CD4-positive, alpha-beta T cell treated with Interleukin-17A for 4 hours (primary cell): ENCODE measurements around the gene CSNK2A3.

Experiments used
- DNase-seq: peaks from one replicate; pipeline ENCODE4 v3.0.0-alpha.2; 2020; ENCODE audit warnings: mixed read lengths

CSNK2A3 gene

DNA sequence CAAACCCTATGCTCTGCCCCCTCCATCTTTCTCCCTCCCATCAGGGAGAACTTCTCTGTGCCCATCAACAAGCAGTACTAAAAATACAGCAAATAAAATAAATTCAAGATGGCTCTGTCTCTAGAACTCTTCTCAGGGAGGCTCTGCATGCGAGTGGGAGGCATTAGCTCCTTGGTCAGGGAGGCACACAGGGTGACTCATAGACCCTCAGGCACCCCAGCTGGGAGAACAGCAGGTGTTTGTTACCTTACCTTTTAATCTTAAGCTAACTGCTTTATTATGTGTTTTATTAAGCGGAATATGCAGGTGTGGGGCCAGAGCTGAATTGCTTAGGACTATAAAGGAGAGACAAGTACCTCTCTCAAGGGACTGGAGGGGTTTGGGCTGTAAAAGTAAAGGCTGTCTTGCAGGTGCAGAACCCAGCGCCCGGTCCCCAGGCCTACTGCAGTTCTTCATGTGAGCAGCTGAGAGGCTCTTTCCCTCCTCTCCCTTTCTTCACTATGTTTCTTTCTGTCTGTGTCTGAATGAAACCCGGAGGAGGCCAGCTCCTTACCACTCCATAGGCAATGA is 20.8 kb downstream of the CSNK2A3 start:
- DNase-seq = no peak

DNA sequence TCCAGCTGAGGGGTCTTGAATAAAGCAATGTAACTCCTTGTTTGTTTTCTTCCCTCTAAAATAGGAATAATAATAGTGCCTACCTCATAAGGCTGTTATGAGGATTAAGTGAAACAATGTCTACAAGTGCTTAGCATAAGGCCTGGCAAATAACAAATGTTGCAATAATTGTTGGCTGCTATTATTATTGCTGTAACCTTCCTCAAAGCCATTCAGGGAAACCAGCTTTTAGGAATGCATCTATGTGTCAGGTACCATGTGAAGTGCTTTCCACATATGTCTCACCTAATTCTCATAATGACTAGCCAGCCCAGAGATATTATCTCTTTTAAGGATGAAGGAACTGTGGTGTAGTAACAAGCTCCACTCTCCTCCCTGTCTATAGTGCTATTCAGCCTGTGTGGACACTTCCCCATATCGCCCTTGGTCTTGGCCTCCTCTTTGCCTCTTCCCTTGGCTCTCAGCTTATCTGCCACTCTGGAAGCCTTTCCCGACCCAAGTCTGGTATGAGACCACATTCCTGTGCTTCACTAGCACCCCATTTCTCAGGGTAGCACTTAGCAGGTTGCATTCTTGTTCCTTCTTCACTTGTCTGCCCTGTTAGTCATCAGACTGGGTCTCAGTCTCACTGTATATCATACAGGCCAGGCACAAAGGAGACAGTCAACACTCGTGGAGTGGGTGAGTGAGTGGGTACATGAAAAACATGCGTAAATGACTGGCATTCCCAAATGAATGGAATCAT is 23.8 kb downstream of the CSNK2A3 start:
- no peak for DNase-seq

DNA sequence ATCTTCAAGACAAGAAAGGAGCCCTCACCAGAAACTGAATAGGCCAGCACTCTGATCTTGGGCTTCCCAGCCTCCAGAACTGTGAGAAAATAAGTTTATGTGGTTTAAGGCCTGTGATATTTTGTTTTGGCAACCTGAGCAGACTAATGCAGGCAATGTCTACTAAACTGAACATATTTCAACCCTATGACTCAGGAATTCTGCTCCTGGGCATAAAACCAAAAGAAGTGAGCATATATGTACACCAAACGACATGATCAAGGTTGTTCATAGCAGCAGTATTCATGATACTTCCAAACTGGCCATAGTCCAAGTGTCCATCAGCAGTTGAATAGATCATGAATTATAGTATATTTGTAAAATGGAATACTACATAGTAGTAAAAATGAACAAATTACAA is 29.0 kb downstream of the CSNK2A3 start:
- no peak for DNase-seq

DNA sequence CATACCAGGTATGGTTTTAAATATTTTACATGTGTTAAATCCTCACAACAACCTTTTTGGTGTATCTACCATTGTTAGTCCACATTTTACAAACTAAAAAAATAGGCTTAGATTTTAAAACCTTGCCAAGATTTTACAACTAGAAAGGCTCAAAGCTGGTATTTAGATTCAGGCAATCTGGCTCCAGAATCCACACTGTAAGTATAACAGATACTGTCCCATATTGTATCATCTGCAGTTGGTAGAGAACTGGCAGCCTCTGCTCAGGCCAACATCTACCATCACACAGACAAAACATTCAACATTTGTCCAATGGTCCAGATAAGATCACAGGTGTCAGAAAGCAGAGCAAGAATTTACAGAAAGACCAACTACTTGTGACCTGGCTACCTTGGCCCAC is 30.9 kb downstream of the CSNK2A3 start:
- no peak for DNase-seq

DNA sequence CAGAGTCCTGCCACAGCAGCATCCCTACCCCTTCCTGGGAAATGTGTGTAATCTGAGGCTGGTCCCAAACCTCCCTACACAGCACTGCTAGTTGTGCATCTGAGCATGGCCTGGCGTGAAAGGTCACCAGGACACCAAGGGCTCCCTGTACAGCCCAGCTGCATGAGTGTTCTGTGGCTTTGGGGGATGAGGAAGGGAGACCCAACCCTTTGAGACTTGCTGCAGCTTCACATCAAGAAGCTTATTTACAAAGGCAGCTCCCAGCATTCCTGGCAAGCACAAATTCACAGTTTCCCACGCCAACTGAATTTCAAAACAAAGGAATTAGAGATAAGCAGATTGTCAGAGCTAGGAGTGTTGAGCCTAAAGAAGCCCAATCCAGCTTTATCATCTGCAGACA is 32.2 kb downstream of the CSNK2A3 start:
- no peak for DNase-seq

DNA sequence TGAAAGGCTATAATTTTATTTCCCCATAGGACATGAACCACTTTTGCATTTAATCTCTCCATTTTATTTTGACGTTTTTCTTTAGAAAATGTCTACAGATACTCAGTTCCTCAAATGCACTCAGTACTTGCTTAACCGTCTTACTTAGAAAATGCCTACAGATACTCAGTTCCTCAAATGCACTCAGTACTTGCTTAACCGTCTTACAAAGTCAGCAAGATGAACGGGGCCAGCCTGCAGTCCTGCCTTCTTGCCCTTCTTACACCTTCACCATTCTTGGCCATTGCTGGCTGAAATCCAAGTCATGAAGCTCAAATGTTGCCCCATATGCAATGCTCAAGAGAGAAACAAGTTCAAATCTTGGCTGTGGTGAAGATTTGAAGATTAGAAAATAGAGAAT is 34.1 kb downstream of the CSNK2A3 start:
- no peak for DNase-seq

DNA sequence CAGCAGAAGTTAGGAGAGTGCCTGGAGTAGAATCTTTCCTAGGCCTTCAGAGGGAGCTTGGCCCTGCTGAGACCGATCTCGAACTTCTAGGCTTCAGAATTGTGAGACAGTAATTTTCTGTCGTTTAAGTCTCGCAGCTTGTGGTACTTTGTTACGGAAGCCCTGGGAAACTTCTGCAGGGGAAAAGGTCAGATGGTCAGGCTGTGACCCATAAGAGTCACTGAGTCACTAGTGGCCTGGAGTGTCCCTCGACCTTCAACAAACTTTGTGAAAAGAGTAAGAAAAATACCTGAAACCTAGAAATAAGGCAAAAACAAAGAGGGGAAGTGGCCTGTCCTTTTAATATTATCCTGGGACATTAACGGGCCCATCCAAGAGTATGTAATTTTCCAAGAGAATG is 34.6 kb downstream of the CSNK2A3 start:
- DNase-seq = no peak

DNA sequence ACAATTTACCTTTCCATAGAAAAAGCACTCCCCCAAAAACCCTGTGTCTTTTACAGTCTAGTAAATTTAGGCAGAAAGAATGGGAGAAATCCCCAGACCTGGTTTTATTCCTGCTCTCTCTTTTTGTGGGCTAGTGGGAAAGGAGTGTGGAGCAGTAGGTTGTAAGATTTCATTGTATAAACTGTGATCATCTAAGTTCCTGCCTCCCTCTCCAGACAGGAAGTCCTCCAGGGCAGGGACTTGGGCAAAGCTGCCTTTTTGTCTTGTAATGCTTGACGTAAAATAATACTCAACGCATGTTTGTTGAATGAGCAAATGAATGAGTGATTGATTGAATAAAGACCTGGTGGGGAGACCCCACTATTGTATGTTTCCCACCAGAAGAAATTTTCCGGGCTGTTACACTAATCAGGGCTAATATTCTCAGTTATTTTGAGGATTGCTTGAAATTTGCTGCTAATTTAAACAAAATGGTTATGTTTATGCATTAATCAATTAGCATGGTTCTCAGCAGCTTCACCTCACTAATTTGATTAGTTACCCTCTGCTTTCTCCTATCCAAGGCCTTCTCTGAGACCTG is 36.3 kb downstream of the CSNK2A3 start:
- DNase-seq = no peak

DNA sequence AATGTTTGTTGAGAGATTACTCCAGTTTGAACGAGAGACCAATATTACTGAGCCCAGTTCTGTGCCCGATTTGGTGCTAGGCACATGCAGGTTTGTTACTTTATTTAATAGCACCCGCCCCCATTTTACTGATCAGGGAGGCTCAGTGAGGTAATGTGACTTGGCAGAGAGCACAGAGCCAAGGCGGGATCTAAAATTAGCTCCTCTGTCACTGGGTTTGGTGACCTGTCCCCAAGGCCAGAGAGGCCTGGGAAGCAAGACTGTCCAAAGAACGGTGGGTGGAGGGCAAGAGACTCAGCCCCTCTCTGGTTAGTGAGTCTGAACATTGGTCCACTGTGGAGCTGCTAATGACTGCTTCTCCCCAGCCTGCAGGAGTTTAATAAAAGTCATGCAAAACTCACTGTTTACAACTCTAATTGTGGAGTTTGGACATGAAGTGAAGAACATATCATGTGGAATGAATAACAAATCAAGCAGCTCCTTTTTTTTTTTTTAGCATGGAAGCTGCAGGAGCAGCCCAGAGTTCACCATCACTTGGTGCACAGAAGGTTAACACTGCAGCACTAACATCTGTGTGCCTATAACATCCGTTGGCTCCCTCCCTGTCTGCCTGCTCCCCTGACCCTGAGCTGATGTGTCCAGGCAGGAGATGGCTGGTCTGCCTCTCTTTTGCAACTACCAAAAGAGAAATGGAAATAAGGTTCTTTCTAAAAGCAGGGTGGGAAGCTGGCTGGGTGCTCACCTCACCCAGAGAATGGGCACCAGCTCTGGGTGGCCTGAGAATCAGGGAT is 39.0 kb downstream of the CSNK2A3 start:
- no peak for DNase-seq

DNA sequence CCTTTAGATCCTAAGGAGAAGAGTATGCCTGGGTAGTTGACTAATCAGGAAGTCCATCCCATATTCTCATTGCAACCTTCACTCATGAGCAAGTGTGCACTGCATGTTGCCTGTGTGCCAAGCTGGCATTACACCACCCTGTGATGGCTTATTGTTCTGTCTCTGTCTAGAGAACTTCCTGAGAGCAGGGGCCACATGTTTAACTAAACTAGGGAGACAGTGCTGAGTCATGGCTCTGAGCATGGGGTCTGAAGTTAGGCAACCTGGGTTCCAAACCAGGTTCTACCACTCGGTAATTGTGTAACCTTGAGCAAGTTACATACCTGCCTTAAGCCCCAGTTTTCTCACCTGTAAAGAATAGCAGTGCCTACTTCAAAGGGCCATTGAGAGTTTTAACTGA is 39.6 kb downstream of the CSNK2A3 start:
- no peak for DNase-seq

DNA sequence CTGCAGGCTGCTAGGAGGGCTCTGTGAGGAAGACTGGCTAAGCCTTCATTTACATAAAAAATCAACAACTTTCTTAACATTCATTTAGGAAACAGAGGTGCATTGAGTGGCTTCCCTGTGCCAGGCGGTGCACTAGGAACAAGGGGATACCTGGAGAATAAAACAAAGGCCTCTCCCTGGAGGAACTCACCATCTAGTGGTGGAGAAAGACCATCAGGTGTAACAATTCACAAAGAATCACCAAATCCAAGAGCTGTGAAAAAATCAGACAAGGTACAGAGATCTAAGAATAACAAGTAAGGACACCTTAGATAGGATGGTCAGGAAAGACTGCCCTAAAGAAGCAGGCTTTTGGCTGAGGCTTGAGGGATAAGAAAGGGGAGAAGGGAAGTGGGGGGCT is 40.3 kb downstream of the CSNK2A3 start:
- DNase-seq = no peak

DNA sequence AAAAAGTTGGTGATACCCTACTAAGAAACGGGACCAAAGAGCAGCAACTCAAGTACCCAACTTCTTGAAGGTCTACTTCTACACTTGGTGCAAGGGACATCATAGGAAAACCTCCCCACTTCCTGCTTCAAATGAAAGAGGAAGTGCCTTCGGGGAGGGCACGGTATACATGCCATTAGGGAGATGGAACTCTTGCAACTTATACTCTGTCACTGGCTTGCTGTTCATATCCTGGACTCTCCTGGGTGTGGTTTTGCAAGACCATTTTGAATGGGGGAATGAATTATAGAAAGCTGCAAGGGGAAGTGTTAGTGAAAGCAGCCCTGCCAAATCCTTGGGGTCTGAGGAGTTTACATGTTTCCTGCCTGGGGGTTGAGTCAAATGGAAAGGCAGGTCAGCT is 41.9 kb downstream of the CSNK2A3 start:
- no peak for DNase-seq

DNA sequence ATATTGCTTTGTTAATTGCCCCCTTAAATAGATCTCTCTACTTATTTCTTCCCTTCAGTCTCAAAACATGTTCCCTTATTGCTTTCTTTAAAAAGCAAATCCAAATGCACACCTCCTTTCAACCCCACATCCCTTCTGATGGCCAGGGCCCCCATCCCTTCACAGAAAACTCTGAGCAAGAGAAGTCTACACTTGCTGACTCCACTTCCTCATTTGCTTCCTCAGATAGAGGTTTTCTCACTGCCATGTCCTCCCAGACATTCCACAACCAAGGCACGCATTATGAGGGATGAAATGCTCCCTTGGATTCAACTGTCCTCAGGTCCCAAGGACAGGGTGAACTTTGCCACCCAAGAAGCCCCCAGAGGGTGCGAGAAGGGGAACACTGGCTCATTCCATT is 43.1 kb downstream of the CSNK2A3 start:
- DNase-seq = no peak

DNA sequence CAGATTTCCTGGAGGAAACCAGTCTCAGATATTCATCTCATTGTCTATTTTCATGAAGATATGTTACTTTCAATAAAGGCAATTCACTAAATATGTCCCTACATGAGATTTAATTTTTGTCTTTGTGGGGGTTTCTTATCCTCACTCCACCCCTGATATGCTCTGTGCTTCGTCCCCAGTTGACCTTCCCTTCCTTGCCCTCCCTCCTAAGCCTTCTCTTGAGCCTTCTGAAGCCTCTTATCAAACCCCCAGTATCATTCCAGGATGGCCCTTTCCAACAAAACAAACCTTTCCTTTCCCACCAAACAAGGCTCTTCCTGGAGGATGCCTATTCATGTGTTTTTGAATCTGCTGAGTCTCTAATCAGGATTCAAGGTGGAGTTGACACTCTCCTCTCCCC is 44.8 kb downstream of the CSNK2A3 start:
- DNase-seq = no peak

DNA sequence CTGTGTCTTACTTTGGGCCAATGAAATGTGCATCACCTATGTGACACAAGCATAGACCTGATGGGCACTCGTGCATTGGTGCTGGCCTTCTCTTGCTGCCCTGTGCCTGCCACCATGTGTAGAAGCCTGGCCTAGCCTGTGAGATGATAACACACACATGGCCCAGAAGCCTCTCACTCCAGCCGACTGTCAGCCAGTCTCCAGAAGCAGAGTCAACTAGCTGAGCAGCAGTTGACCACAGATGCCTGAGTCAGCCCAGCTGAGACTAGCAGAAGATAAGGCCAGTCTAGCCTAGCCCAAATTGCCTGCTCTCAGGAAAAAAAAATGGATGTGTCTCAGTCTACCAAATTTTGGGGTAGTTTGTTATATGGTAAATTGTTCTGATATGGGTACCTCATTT is 46.2 kb downstream of the CSNK2A3 start:
- no peak for DNase-seq

DNA sequence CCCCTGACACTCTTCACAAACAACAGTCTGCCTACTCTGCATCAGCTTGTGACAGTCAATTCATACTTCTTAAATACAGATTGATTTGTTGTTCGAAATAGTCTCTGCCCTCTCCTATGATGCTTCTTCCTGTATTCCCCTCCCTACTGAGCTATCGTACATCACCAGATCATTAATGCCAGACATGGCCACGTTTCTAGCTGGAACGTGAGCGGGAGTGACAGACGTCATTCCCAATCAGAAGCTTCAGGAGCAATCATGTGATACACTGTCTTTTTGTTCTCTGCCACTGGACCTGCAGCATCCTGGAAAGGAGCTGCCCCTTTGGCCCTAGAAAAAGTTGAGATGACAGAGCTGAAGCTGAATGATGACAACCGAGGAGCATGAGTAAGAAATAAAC is 48.5 kb downstream of the CSNK2A3 start:
- DNase-seq = no peak

DNA sequence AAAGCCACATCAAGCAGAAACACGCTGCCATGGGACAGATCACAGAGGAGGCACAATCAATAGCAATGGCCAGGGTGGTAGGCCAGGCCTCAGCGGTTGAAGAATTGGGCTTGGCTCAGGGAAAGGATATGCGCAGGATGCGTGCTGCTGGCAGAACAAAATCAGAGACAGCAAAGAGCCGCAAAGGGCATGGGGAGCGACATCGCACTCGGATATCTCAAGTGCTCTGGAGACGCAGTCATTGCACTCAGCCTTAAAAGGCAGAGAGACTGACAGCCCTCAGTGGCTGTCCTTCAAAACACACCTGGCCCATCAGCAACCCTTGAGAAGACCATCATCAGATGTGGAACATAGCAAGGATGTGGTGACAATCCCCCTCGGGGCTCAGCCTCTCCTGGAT is 50.5 kb downstream of the CSNK2A3 start:
- DNase-seq = no peak
